VCaP (cell line): ENCODE measurements around the gene AKT3.

Source experiments
- H3K27ac ChIP-seq: fragments of 450-650 bp; 2 replicates; pipeline ENCODE4 v1.5.1; 2017
- CTCF ChIP-seq: fragments of 450-650 bp; conservative IDR thresholded peaks from 2 replicates; pipeline ENCODE4 v1.5.1; 2017; ENCODE audit warnings: mild to moderate bottlenecking, moderate library complexity

The AKT3 gene

DNA sequence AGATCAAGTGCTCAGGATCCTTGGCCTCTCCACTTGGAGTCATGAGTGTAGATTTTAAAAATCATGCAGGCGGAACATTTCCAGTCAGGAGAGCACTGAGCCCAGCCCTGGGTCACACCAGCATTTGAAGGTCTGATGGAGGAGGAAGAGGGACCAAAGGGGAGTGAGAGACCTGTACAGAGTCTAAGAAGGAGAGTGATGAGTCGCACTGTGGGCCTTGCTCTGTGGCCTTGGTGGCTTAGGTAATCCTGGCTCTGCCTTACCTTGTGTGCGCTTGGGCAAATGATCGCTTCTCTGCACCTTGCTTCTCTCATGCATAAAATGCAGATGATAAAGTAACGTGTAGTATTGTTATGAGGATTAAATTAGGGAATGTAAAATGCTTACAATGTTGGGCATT is 368.9 kb downstream of the AKT3 start:
- H3K27ac ChIP-seq, result no peak overlapping the region
- TF ChIP-seq CTCF, result no peak

DNA sequence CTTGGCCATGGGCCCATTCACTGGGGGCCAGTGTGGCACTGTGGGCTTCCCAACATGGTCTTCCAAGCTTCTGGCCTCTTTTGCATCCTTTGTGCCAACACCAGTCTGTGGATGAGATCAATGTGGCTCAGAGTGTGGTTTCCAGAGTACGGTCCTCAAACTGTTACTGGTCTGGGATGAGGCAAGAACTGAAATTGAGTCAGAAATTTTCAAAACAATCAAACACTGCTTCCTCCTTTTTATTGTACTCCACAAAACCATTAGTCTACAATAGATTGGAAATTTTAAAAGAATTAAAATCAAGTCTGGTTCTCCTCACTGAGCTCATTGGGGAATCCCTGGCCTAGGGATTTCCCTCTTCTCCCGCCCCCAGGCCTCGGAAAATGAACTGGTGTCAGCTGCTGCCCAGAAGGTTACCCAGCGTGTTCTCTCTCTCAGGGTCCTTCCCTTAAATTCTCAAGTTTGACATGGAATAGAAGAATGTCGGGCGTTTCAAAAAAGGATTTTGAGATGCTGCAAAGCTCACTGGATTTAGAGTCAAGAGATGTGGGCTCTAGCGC is 372.2 kb downstream of the AKT3 start:
- no peak overlapping the region for H3K27ac ChIP-seq
- no peak for TF ChIP-seq CTCF

GRCh38 chr1:243475966-243476365 is 374.1 kb downstream of the AKT3 start:
- no peak overlapping the region for H3K27ac ChIP-seq
- TF ChIP-seq CTCF, result no peak

DNA sequence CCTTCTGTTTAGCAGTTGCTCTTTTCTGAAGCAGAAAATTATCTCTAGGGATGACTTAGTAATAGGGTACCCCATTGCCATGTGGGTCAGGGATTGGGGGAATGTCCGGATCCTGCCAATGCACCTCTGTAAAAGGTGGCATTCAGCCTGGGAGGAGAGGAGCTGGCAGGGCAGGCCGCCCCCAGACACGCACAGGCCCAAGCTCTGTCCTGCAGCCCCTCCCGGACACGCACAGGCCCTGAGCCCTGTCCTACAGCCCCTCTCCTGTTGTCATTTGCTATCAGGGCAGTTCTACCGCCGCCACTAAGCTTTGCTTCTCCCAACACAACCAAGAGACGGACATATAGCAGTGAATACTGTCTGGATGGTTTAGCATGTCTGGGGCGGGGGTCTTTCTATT is 375.1 kb downstream of the AKT3 start:
- no peak for TF ChIP-seq CTCF
- H3K27ac ChIP-seq, result no peak overlapping the region

- no peak for TF ChIP-seq CTCF
- no peak overlapping the region for H3K27ac ChIP-seq
Measured at GRCh38 chr1:243474136-243474881, 375.7 kb downstream of the AKT3 start.

DNA sequence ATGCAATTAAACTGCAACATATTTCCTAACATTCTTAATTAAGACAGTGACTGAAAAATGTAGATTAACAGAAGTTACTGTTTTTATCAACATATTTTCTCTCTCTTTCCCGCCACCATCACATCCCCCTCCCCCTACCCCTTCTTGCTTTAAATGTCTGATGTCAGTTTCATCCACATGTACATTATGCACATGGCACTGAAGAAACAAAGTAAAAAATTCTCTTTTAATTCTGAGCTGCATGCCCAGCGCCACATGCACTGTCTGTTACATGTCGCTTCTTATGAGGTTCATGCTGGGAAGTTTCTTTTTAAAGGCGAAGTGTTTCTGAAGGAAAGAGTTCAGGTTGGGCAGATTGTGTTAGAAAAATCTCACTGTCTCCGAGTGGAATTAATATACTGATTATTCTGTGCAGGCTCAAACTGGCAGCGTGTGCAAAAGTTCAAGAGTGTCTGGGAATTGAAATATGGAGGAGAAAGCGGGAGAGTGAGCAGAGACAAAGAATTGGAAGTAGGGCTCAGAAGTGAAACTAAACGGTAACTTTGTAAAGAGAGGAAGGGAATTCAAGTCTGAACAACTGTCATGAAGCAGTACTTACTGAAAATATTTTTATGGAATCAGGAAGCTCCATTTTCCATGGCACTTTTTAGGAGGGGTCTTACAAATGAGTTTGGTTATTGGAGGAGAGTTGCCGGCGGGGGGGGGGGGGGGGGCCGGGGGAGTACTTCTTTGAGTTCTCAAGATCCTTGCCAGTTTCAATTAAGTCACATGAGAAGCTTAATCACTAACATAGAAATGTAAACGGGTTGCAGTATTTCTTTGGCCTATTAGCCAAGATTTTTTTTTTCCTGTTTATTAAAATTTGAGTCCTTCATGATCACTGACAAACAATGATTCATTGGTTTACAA is 376.6 kb downstream of the AKT3 start:
- no peak overlapping the region for H3K27ac ChIP-seq

More for the DNA sequence above, 376.6 kb downstream of the AKT3 start:
- no peak for TF ChIP-seq CTCF
